Neutrophil (primary cell): ENCODE results near the gene KLHL13.
"Not testable (repeated sequence)": the region's sequence is repeated elsewhere in the genome, so short reads cannot be mapped to it uniquely, and the experiment has no call there.

Experiments
- H3K27ac ChIP-seq: fragments of 200-600 bp; sonication (generic); 2 replicates; pipeline ENCODE4 v1.5.1; 2016; ENCODE audit warnings: mild to moderate bottlenecking, moderate library complexity
- H3K27me3 ChIP-seq: fragments of 200-600 bp; sonication (generic); 2 replicates; pipeline ENCODE4 v1.6.0; 2016; ENCODE audit warnings: mild to moderate bottlenecking
- H3K36me3 ChIP-seq: fragments of 200-600 bp; sonication (generic); 2 replicates; pipeline ENCODE4 v1.5.1; 2017
- H3K4me1 ChIP-seq, 2 experiments: fragments of 200-600 bp in 1 of 2; sonication (generic) in 1 of 2; 1 replicate in 1 of 2; 2 replicates in 1 of 2; pipeline versions ENCODE4 v1.5.1 to v1.6.1; 2013 to 2016; ENCODE audit warnings: low read depth in 1 of 2, low read length in 1 of 2, mild to moderate bottlenecking in 1 of 2, moderate library complexity in 1 of 2; ENCODE audit not compliant: control insufficient read depth in 1 of 2, insufficient read depth in 1 of 2
- H3K4me3 ChIP-seq, 2 experiments: fragments of 200-600 bp in 1 of 2; sonication (generic) in 1 of 2; 1 replicate in 1 of 2; 2 replicates in 1 of 2; pipeline ENCODE4 v1.5.1; 2013 to 2016; ENCODE audit warnings: low read depth in 1 of 2, low read length in 1 of 2, mild to moderate bottlenecking in 1 of 2, moderate library complexity in 1 of 2
- H3K9me3 ChIP-seq: fragments of 200-600 bp; sonication (generic); 2 replicates; pipeline ENCODE4 v1.5.1; 2016
- CTCF ChIP-seq: fragments of 200-600 bp; sonication (generic); IDR thresholded peaks from 2 replicates; pipeline ENCODE4 v1.5.1; 2016; ENCODE audit warnings: antibody characterized with exemption

The KLHL13 gene

GRCh38 chrX:118153270-118153669 is 36.7 kb upstream of the KLHL13 start:
- Histone ChIP-seq H3K36me3 (no peaks in the 10 kb centered on the region), H3K27ac (no peak overlapping the region), H3K4me1 (no peaks in the 10 kb centered on the region), H3K27me3 (no peaks in the 10 kb centered on the region), H3K9me3 (no peaks in the 10 kb centered on the region), H3K4me3 (no peak overlapping the region)
- TF ChIP-seq CTCF: no peak

GRCh38 chrX:118152721-118153120 is 36.1 kb upstream of the KLHL13 start:
- no peak for TF ChIP-seq CTCF
- no peaks in the 10 kb centered on the region for H3K9me3 ChIP-seq
- H3K36me3 ChIP-seq: no peaks in the 10 kb centered on the region
- H3K4me3 ChIP-seq: no peak overlapping the region
- no peaks in the 10 kb centered on the region for H3K4me1 ChIP-seq
- no peaks in the 10 kb centered on the region for H3K27me3 ChIP-seq
- no peak overlapping the region for H3K27ac ChIP-seq

- Histone ChIP-seq H3K4me1 (no peaks in the 10 kb centered on the region), H3K4me3 (no peak overlapping the region), H3K27ac (no peak overlapping the region), H3K27me3 (no peaks in the 10 kb centered on the region), H3K9me3 (no peaks in the 10 kb centered on the region), H3K36me3 (no peaks in the 10 kb centered on the region)
- TF ChIP-seq CTCF: no peak
Observed at GRCh38 chrX:118148737-118149136, 32.1 kb upstream of the KLHL13 start.

GRCh38 chrX:118147771-118148170 is 31.2 kb upstream of the KLHL13 start:
- not testable (repeated sequence) for H3K27me3 ChIP-seq, H3K4me1 ChIP-seq, H3K9me3 ChIP-seq, H3K27ac ChIP-seq, H3K36me3 ChIP-seq, H3K4me3 ChIP-seq

GRCh38 chrX:118143578-118143977 is 27.0 kb upstream of the KLHL13 start:
- no peak overlapping the region for H3K27ac ChIP-seq
- TF ChIP-seq CTCF: no peak

GRCh38 chrX:118131336-118131735 is 14.7 kb upstream of the KLHL13 start:
- H3K4me3 ChIP-seq: no peak overlapping the region
- TF ChIP-seq CTCF: no peak
- H3K27me3 ChIP-seq: no peaks in the 10 kb centered on the region

More at GRCh38 chrX:118143578-118143977, 27.0 kb upstream of the KLHL13 start:
- Histone ChIP-seq H3K9me3 (no peaks in the 10 kb centered on the region), H3K36me3 (no peaks in the 10 kb centered on the region), H3K4me1 (no peaks in the 10 kb centered on the region), H3K4me3 (no peak overlapping the region), H3K27me3 (no peaks in the 10 kb centered on the region)

More at GRCh38 chrX:118131336-118131735, 14.7 kb upstream of the KLHL13 start:
- H3K27ac ChIP-seq: no peak overlapping the region
- no peaks in the 10 kb centered on the region for H3K36me3 ChIP-seq
- H3K9me3 ChIP-seq: no peaks in the 10 kb centered on the region
- H3K4me1 ChIP-seq: no peaks in the 10 kb centered on the region
